GM12872 (cell line): Measurements from ENCODE around the gene CHSY3.

Source experiments
- TF ChIP-seq, protein P1 (sequence below): IDR thresholded peaks from 3 replicates; pipeline ENCODE4 v1.5.1; 2011; ENCODE audit warnings: low read depth, mild to moderate bottlenecking, low read length, moderate library complexity; ENCODE audit not compliant: insufficient read depth

Gene CHSY3

GRCh38 chr5:130106480-130106879 lies 202.2 kb downstream of the CHSY3 start:
- TF ChIP-seq, protein P1, sequence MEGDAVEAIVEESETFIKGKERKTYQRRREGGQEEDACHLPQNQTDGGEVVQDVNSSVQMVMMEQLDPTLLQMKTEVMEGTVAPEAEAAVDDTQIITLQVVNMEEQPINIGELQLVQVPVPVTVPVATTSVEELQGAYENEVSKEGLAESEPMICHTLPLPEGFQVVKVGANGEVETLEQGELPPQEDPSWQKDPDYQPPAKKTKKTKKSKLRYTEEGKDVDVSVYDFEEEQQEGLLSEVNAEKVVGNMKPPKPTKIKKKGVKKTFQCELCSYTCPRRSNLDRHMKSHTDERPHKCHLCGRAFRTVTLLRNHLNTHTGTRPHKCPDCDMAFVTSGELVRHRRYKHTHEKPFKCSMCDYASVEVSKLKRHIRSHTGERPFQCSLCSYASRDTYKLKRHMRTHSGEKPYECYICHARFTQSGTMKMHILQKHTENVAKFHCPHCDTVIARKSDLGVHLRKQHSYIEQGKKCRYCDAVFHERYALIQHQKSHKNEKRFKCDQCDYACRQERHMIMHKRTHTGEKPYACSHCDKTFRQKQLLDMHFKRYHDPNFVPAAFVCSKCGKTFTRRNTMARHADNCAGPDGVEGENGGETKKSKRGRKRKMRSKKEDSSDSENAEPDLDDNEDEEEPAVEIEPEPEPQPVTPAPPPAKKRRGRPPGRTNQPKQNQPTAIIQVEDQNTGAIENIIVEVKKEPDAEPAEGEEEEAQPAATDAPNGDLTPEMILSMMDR, result no peak

DNA sequence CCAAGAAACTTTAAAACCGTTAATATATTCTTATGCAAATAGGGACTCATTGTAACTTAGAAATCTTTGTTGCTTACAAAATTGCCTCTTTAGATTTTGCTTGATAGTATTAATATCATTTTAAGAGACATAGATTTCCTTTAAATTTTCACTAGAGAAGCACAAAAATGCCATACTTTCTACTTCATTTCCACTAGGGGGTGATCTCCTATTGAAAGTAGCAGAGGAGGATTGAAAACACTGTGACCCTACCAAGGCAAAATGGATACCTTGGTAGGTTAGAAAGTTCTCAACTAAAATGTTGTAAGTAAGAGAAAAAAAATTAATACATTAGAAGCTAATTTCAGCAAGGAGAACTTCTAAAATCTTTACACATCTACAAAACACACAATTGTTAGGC lies 204.9 kb downstream of the CHSY3 start:
- TF ChIP-seq, protein P1, result peak; percentile 49; the same call in 1 of the 3 replicates

GRCh38 chr5:130110328-130110727 lies 206.1 kb downstream of the CHSY3 start:
- TF ChIP-seq, protein P1, result no peak

DNA sequence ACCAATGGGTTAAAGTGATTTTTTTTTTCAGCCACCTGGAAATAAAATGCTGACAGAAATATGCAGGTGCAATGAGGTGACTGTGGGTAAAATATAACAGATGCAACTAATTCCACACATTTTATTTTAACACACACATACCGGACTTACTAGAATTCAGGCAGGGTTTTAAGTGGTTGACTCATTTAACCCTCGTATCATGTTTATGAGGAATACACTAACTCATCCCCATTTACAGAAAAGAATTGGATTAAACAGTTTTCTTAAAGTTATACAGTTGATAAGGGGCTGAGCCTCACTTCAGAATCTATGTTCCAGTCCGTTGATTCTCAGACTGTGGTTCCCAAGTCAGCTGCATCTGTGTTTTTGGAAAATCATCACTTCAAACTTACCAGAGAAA lies 207.5 kb downstream of the CHSY3 start:
- TF ChIP-seq, protein P1, result no peak

- TF ChIP-seq, protein P1, result no peak
Observed at GRCh38 chr5:130112246-130112645, 208.0 kb downstream of the CHSY3 start.

DNA sequence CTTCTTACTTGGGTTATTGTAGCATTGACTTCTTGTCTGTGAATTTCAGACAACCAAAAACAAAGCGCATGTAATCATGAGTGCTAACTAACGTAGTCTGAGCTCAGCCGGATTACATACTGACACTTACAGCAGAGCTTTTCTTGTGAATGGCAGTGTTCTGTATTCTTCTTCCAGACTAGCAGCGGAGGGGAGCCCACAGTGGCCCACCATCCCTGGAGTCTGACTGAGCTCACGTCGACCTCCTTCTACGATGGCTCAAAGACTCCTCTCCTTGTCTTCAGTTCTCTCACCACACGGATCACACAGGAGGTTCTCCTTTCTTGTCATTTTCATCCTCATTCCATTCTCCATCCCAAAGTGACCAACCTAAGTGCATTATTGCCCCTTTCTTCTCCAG lies 211.4 kb downstream of the CHSY3 start:
- TF ChIP-seq, protein P1, result no peak

DNA sequence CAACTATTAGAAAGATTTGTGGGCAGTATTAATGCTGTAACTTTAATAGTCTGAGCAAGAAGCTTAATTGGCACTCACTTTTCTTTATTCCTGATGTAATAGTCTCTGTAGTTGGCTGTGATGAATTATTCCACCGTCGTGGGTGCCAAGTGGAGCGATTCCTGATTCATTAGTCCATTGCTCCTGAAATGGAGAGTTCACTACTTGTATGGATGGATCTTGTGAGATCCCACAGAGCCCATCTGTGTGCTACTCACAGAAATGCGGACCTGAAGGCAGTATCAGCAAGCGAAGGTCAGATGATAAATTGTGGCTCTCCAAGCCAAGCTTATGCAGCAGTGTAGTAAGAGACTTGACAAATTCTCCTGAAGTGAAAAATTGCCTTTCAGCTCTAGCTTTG lies 212.2 kb downstream of the CHSY3 start:
- TF ChIP-seq, protein P1, result no peak

- TF ChIP-seq, protein P1, result no peak
Observed at GRCh38 chr5:130116972-130117371, 212.7 kb downstream of the CHSY3 start.
